Measurements from ENCODE around the gene MAP1LC3B2.
A peak's percentile ranks its signal among the peaks of the same experiment; 100 is the strongest.

Gene MAP1LC3B2

DNA sequence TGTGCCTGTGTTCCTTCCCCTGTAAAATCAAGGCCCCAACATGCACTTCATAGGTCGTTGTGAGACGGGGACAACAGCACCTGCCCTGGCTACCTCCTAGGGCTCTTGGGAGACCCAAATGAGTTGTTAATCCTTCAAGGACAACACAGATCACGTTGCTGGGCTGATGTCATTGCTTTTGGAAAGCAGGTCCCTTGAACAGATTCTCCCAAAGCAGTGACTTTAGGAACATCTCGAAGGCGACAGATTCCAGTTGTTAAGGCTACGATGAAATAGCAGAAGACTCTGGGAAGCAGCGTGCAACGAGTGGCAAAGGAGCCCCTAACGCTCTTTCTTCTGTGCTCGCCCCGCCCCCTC lies 26.2 kb upstream of the MAP1LC3B2 start:
- Histone ChIP-seq H3K4me1 (ENCODE audit: insufficient read depth, low read length, severe bottlenecking) (peaks cover 9% of the 10 kb centered on the region), H2AFZ (ENCODE audit: low read length) (no peak overlapping the region), H3K27me3 (ENCODE audit: insufficient read depth, low read length) (no peaks in the 10 kb centered on the region; the same call in 1 of the 2 replicates), H3K9ac (ENCODE audit: low read length) (no peak overlapping the region), H3F3A (ENCODE audit: insufficient read depth, low read length) (no peaks in the 10 kb centered on the region), H3K9me3 (ENCODE audit: low read length) (no peaks in the 10 kb centered on the region), H3K4me3 (ENCODE audit: low read depth, low read length, poor library complexity, severe bottlenecking) (peak overlapping the region; percentile 52), H3K27ac (ENCODE audit: low read depth, low read length, poor library complexity, severe bottlenecking) (no peak overlapping the region), H3K4me2 (ENCODE audit: low read length) (peak overlapping the region; percentile 92), H4K20me1 (ENCODE audit: insufficient read depth, low read length) (no peaks in the 10 kb centered on the region), H3K9me2 (ENCODE audit: low read depth, low read length) (no peaks in the 10 kb centered on the region), H3K36me3 (ENCODE audit: insufficient read depth, low read length) (no peaks in the 10 kb centered on the region), H3K79me2 (ENCODE audit: insufficient read depth, low read length) (no peaks in the 10 kb centered on the region)
- TF ChIP-seq, protein P1, sequence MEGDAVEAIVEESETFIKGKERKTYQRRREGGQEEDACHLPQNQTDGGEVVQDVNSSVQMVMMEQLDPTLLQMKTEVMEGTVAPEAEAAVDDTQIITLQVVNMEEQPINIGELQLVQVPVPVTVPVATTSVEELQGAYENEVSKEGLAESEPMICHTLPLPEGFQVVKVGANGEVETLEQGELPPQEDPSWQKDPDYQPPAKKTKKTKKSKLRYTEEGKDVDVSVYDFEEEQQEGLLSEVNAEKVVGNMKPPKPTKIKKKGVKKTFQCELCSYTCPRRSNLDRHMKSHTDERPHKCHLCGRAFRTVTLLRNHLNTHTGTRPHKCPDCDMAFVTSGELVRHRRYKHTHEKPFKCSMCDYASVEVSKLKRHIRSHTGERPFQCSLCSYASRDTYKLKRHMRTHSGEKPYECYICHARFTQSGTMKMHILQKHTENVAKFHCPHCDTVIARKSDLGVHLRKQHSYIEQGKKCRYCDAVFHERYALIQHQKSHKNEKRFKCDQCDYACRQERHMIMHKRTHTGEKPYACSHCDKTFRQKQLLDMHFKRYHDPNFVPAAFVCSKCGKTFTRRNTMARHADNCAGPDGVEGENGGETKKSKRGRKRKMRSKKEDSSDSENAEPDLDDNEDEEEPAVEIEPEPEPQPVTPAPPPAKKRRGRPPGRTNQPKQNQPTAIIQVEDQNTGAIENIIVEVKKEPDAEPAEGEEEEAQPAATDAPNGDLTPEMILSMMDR (IDR thresholded peaks at IDR 0.05; ENCODE audit: low read length): no peak
- no peak for TF ChIP-seq EZH2 (IDR thresholded peaks at IDR 0.05; ENCODE audit: borderline replicate concordance, low read length)

DNA sequence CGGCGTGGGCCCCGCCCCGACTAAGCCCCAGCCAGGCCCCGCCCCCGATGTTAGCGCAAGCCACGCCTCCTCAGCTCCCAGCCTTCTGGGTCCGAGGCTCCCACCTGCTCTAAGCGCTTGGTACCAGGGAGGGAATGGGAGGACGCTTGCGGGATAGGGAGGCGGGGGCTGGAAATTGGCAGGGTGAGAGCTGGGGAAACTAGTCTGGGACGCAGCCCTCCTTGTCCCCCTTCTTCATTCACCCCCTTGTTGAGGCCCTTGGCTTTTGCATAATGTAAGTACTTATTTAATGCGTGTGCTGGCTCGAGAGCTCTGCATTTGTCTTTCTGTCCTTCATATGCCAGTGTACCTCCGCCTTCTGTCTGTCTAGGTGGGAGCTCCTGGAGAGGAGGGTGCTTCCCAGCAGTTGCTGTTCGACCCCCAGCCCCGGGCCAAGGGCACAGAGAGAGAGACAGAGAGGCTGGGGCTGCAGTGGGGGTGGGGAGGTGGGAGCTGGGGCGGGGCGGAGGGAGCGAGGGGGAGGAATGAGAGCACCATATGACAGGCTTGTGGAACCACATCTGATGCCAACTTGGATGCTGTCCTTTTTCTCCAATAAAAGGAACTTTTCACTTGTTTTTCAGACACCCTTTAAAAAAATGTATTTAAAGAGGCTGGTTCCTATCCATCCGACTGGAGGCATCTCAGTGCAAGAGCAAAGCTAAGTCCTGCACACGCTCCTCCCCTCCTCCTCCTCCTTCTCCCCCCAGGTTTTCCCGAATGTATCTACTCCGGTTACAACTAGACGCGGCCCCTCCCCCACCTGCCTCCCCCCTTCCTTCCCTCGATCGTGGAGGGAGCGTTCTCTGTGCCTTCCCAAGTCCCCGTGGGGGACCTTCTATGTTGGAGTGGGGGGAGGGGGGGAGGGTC lies 25.6 kb upstream of the MAP1LC3B2 start:
- H3K36me3 ChIP-seq (ENCODE audit: insufficient read depth, low read length): no peaks in the 10 kb centered on the region
- H3K4me3 ChIP-seq (ENCODE audit: low read depth, low read length, poor library complexity, severe bottlenecking): peak overlapping the region; percentile 52
- no peak overlapping the region for H3K27ac ChIP-seq (ENCODE audit: low read depth, low read length, poor library complexity, severe bottlenecking)
- H3K27me3 ChIP-seq (ENCODE audit: insufficient read depth, low read length): no peaks in the 10 kb centered on the region; the same call in 1 of the 2 replicates
- no peaks in the 10 kb centered on the region for H3K9me3 ChIP-seq (ENCODE audit: low read length)
- H2AFZ ChIP-seq (ENCODE audit: low read length): peak overlapping the region; percentile 21; the same call in 1 of the 2 replicates
- H3K9ac ChIP-seq (ENCODE audit: low read length): no peak overlapping the region
- no peaks in the 10 kb centered on the region for H4K20me1 ChIP-seq (ENCODE audit: insufficient read depth, low read length)
- no peaks in the 10 kb centered on the region for H3K9me2 ChIP-seq (ENCODE audit: low read depth, low read length)
- no peaks in the 10 kb centered on the region for H3F3A ChIP-seq (ENCODE audit: insufficient read depth, low read length)
- no peak for TF ChIP-seq EZH2 (IDR thresholded peaks at IDR 0.05; ENCODE audit: borderline replicate concordance, low read length)
- TF ChIP-seq, protein P1 (IDR thresholded peaks at IDR 0.05; ENCODE audit: low read length): no peak
- no peaks in the 10 kb centered on the region for H3K79me2 ChIP-seq (ENCODE audit: insufficient read depth, low read length)
- H3K4me1 ChIP-seq (ENCODE audit: insufficient read depth, low read length, severe bottlenecking): peaks cover 9% of the 10 kb centered on the region
- peak overlapping the region; percentile 92 for H3K4me2 ChIP-seq (ENCODE audit: low read length)

DNA sequence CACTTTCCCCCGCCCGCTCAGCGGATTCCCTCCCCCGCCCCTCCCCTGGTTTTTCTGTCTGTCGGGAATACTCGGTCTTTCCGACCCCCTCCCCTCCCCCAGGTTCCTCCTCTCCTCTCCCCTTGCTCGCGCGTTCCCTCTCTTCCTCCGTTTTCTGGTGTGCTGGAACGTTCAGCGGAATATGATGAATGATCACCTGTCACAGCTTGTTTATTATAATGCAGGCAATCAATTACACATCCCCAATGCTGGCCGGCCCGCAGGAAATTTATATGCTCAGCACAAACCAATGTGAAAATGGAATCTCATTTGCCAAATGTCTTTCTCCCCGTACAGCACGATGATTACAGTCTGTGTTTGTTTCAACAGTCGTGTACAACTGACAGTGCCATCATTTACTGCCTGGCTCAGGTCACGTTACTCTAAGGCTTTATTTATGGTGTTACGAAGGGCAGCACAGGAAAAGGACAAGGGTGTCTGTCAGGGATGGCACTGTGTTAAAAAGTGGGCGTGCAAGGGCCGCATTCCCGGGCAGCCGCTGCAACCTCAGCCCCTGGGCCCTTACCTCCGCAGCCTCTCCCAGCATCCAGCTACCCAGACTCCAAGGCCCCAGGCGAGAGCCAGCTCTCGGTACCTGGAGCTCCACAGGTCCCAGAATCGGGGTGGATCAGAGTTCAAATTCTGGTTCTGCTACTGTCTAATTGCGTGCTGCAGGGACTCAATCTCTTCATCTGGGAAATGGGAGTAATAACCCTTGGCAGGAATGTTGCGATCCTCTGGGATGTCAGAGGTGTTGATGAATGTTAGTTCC lies 24.7 kb upstream of the MAP1LC3B2 start:
- Histone ChIP-seq H3K27me3 (ENCODE audit: insufficient read depth, low read length) (no peaks in the 10 kb centered on the region; the same call in 1 of the 2 replicates), H3K9me3 (ENCODE audit: low read length) (no peaks in the 10 kb centered on the region), H3K4me3 (ENCODE audit: low read depth, low read length, poor library complexity, severe bottlenecking) (peak overlapping the region; percentile 52), H3K4me2 (ENCODE audit: low read length) (peak overlapping the region; percentile 92), H2AFZ (ENCODE audit: low read length) (no peak overlapping the region), H4K20me1 (ENCODE audit: insufficient read depth, low read length) (no peaks in the 10 kb centered on the region), H3F3A (ENCODE audit: insufficient read depth, low read length) (no peaks in the 10 kb centered on the region), H3K9ac (ENCODE audit: low read length) (no peak overlapping the region), H3K4me1 (ENCODE audit: insufficient read depth, low read length, severe bottlenecking) (peaks cover 9% of the 10 kb centered on the region), H3K36me3 (ENCODE audit: insufficient read depth, low read length) (no peaks in the 10 kb centered on the region), H3K9me2 (ENCODE audit: low read depth, low read length) (no peaks in the 10 kb centered on the region), H3K27ac (ENCODE audit: low read depth, low read length, poor library complexity, severe bottlenecking) (no peak overlapping the region), H3K79me2 (ENCODE audit: insufficient read depth, low read length) (no peaks in the 10 kb centered on the region)
- TF ChIP-seq, protein P1 (IDR thresholded peaks at IDR 0.05; ENCODE audit: low read length): no peak
- no peak for TF ChIP-seq EZH2 (IDR thresholded peaks at IDR 0.05; ENCODE audit: borderline replicate concordance, low read length)

Data from OCI-LY1 (cell line).